Astrocyte (in vitro differentiated cells and primary cell): ENCODE measurements around the gene DNLZ. TPM values are rescaled to one million over a fixed set of nuclear protein-coding genes. Genes with fewer than 3 reads are reported as not detected.

ENCODE experiments used
- DNase-seq: peaks from one replicate; pipeline ENCODE4 v3.0.0-alpha.2; 2010; ENCODE audit warnings: low read depth
- FAIRE-seq: peaks from 2 replicates; lab custom pipeline; 2011; peaks lifted over from hg19 to GRCh38; lab: Jason Lieb, UNC
- H2AFZ ChIP-seq: 2 replicates; pipeline ENCODE4 v1.6.0; 2012; ENCODE audit warnings: low read depth, low read length, inconsistent platforms
- H3K27ac ChIP-seq: 2 replicates; pipeline ENCODE4 v1.5.1; 2011; ENCODE audit warnings: low read depth, low read length, inconsistent platforms
- H3K27me3 ChIP-seq: 2 replicates; pipeline ENCODE4 v1.6.0; 2011; ENCODE audit warnings: low read length, inconsistent platforms; ENCODE audit not compliant: insufficient read depth
- H3K36me3 ChIP-seq: 2 replicates; pipeline ENCODE4 v1.5.1; 2011; ENCODE audit warnings: low read length, inconsistent platforms; ENCODE audit not compliant: insufficient read depth
- H3K4me1 ChIP-seq: 2 replicates; pipeline ENCODE4 v1.5.1; 2011; ENCODE audit warnings: low read length, inconsistent platforms; ENCODE audit not compliant: insufficient read depth
- H3K4me2 ChIP-seq: 2 replicates; pipeline ENCODE4 v1.6.0; 2012; ENCODE audit warnings: low read length, inconsistent platforms
- H3K4me3 ChIP-seq: 2 replicates; pipeline ENCODE4 v1.5.1; 2011; ENCODE audit warnings: low read depth, mild to moderate bottlenecking, low read length, inconsistent platforms; ENCODE audit not compliant: insufficient read depth
- H3K79me2 ChIP-seq: 2 replicates; pipeline ENCODE4 v1.6.0; 2012; ENCODE audit warnings: mild to moderate bottlenecking, low read length, inconsistent platforms; ENCODE audit not compliant: insufficient read depth
- H3K9ac ChIP-seq: 2 replicates; pipeline ENCODE4 v1.6.0; 2012; ENCODE audit warnings: mild to moderate bottlenecking, low read length, inconsistent platforms
- H3K9me3 ChIP-seq: 2 replicates; pipeline ENCODE4 v1.5.1; 2012; ENCODE audit warnings: low read depth, mild to moderate bottlenecking, low read length, inconsistent platforms; ENCODE audit not compliant: insufficient read depth
- H4K20me1 ChIP-seq: 2 replicates; pipeline ENCODE4 v1.6.0; 2012; ENCODE audit warnings: low read length, inconsistent platforms; ENCODE audit not compliant: insufficient read depth
- H3K27ac Mint-ChIP-seq: one replicate; pipeline ENCODE4 v1.8.0; 2021; ENCODE audit warnings: mild to moderate bottlenecking, mixed read lengths; ENCODE audit not compliant: unreplicated experiment
- H3K27me3 Mint-ChIP-seq: one replicate; pipeline ENCODE4 v1.8.0; 2021; ENCODE audit warnings: low read depth, mixed read lengths; ENCODE audit not compliant: unreplicated experiment
- H3K36me3 Mint-ChIP-seq: one replicate; pipeline ENCODE4 v1.8.0; 2021; ENCODE audit warnings: low read depth, mixed read lengths; ENCODE audit not compliant: unreplicated experiment
- H3K4me1 Mint-ChIP-seq: one replicate; pipeline ENCODE4 v1.8.0; 2021; ENCODE audit warnings: low read depth, mixed read lengths; ENCODE audit not compliant: unreplicated experiment
- H3K4me3 Mint-ChIP-seq: one replicate; pipeline ENCODE4 v1.8.0; 2021; ENCODE audit warnings: mild to moderate bottlenecking, moderate library complexity, mixed read lengths; ENCODE audit not compliant: unreplicated experiment
- H3K9me3 Mint-ChIP-seq: one replicate; pipeline ENCODE4 v1.8.0; 2021; ENCODE audit warnings: mild to moderate bottlenecking, mixed read lengths; ENCODE audit not compliant: unreplicated experiment
- EZH2 ChIP-seq: IDR thresholded peaks from 2 replicates; pipeline ENCODE4 v1.6.1; 2012; ENCODE audit warnings: mild to moderate bottlenecking, low read length, inconsistent platforms; ENCODE audit not compliant: insufficient read depth
- total RNA-seq: library from RNA; stranded (reverse); gene quantifications from 2 replicates; pipeline ENCODE4 v1.2.1, GENCODE V29; 2021
- TF ChIP-seq, protein P1 (sequence below): IDR thresholded peaks from 2 replicates; pipeline ENCODE4 v1.5.1; 2011; ENCODE audit warnings: low read depth, mild to moderate bottlenecking, inconsistent platforms, low read length, moderate library complexity; ENCODE audit not compliant: insufficient read depth

Gene DNLZ
- total RNA-seq, 1 donor from 2014 or later: 17.4 TPM

DNA sequence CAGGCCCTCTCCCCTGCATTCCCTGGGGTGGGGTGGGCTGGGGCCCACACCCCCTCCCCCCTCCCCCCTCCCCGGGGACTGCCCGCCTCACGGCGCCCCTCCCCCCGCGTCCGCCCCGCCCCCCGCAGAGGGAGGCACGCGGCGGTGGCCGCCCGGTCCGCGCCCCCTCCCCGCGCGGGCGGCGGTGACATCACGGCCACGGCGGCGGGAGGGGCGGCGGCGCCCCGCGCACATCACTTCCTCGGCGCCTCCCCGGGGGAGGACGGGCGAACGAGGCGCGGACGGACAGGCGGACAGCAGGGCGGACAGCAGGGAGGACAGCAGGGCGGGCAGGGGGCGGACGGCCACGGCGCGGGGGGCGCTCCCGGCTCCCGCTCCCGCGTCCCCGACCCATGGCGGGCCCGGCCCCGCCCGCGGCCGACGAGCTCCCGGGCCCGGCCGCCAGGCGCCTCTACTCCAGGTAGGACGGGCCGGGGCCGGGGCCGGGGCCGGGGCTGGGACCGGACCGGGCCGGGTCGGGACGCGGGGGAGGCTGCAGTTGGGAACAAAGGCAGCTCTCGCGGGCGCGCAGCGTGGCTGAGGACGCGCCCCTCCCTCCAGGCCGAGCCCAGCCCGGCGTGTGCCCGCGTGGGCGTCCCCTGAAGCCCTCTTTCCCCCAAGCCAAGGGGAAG lies 36.1 kb downstream of the DNLZ start, which contains the start of gene GPSM1:
Gene GPSM1 (plus strand): TSS at position 236 of the 671 bp plus-strand sequence. CDS start 157 bp downstream, at position 393.
- Histone ChIP-seq H3K4me1 (peaks cover 32% of the 10 kb centered on the region), H3K4me3 (peak within 1 kb of the TSS; percentile 75), H3K9me3 (no peaks in the 10 kb centered on the region), H2AFZ (peak within 1 kb of the TSS; percentile 73), H3K79me2 (peaks cover 46% of the 10 kb centered on the region), H3K27me3 (no peaks in the 10 kb centered on the region), H3K9ac (peak within 1 kb of the TSS; percentile 85), H3K27ac (peak within 1 kb of the TSS; percentile 59), H4K20me1 (peaks cover 44% of the 10 kb centered on the region), H3K4me2 (peak within 1 kb of the TSS; percentile 98), H3K36me3 (no peaks in the 10 kb centered on the region)
- H3K36me3 Mint-ChIP-seq: peaks cover 3% of the 10 kb centered on the region
- H3K4me3 Mint-ChIP-seq: peak within 1 kb of the TSS; percentile 89
- no peaks in the 10 kb centered on the region for H3K9me3 Mint-ChIP-seq
- peaks cover 11% of the 10 kb centered on the region for H3K4me1 Mint-ChIP-seq
- DNase-seq (no peak), FAIRE-seq (no peak)
- peaks cover 5% of the 10 kb centered on the region for H3K27me3 Mint-ChIP-seq
- peak within 1 kb of the TSS; percentile 41 for H3K27ac Mint-ChIP-seq
- TF ChIP-seq, protein P1, sequence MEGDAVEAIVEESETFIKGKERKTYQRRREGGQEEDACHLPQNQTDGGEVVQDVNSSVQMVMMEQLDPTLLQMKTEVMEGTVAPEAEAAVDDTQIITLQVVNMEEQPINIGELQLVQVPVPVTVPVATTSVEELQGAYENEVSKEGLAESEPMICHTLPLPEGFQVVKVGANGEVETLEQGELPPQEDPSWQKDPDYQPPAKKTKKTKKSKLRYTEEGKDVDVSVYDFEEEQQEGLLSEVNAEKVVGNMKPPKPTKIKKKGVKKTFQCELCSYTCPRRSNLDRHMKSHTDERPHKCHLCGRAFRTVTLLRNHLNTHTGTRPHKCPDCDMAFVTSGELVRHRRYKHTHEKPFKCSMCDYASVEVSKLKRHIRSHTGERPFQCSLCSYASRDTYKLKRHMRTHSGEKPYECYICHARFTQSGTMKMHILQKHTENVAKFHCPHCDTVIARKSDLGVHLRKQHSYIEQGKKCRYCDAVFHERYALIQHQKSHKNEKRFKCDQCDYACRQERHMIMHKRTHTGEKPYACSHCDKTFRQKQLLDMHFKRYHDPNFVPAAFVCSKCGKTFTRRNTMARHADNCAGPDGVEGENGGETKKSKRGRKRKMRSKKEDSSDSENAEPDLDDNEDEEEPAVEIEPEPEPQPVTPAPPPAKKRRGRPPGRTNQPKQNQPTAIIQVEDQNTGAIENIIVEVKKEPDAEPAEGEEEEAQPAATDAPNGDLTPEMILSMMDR: no peak
- no peak for TF ChIP-seq EZH2

DNA sequence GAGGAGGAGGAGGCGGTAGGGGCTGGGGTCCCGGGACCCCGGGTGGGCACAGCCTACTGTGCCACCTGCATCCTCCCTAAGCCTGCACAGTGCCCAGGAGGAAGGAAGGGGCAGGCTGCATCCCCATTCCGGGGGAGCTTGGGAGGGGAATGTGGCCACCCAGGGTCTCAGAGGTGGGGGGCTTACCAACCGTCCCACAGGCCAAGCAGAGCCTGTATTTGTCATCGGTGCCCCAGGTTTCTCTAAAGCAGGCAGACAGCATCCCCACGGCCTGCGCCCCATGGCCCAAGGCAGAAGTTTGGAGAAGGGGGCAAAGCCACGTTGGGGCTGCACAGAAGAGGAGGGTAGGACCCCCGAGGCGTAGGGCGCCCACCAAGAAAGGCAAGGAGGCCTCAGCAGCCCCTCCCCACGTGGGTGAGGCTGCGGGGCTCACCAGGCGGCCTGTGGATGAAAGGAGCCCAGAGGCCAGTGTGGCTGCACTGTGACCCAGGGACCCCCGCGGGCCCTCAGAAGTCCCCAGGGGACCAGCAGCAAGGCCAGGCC lies 36.7 kb downstream of the DNLZ start:
- no peaks in the 10 kb centered on the region for H3K36me3 ChIP-seq
- H3K27ac ChIP-seq: peak overlapping the region; percentile 59
- Mint-ChIP-seq H3K9me3 (no peaks in the 10 kb centered on the region), H3K27ac (peak overlapping the region; percentile 41), H3K4me3 (peak overlapping the region; percentile 68), H3K27me3 (peaks cover 8% of the 10 kb centered on the region), H3K36me3 (peaks cover 3% of the 10 kb centered on the region), H3K4me1 (peaks cover 11% of the 10 kb centered on the region)
- no peak for DNase-seq
- peak overlapping the region; percentile 73 for H2AFZ ChIP-seq
- peaks cover 38% of the 10 kb centered on the region for H4K20me1 ChIP-seq
- peaks cover 32% of the 10 kb centered on the region for H3K4me1 ChIP-seq
- no peak for FAIRE-seq
- H3K4me3 ChIP-seq: peak overlapping the region; percentile 37
- H3K79me2 ChIP-seq: peaks cover 40% of the 10 kb centered on the region
- H3K9me3 ChIP-seq: no peaks in the 10 kb centered on the region
- peak overlapping the region; percentile 98 for H3K4me2 ChIP-seq
- H3K9ac ChIP-seq: peak overlapping the region; percentile 75
- H3K27me3 ChIP-seq: no peaks in the 10 kb centered on the region
- no peak for TF ChIP-seq EZH2
- TF ChIP-seq, protein P1: no peak
